ENCODE results near the gene OLFM2. TPM values are rescaled to one million over a fixed set of nuclear protein-coding genes. Genes with fewer than 3 reads are reported as not detected.

The OLFM2 gene
- total and polyA plus RNA-seq, 2 donors from 2014 or later = 2.1 to 5.4 TPM

DNA sequence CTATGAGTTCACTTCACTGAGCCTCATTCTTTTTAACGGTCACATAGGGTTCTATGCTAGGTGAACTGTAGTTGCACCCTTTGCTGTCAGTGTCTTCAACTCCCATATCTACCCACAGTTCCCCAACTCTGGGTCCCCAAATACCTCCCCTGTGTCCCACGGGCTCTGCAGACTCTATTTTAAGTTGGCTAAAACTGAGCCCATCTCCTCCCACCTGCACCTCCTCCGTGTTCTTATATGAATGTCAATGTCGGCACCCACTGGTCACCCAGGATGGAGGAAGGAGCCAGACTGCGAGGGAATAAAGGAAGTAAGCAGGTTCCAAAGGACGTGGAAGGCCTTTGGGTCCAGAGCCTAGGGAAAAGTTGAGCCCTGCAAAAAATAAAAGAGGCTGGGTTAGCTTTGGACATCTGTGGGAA lies 102.0 kb downstream of the OLFM2 start:
- H3K9ac ChIP-seq (ENCODE audit: low read length in 3 of 3) = peak overlapping the region in 1 of 3 donors; percentile 44
- peak overlapping the region; percentile 67 to 89 (median 76) for H3K4me3 ChIP-seq (ENCODE audit: low read length in 3 of 3)
- no peak for FAIRE-seq

DNA sequence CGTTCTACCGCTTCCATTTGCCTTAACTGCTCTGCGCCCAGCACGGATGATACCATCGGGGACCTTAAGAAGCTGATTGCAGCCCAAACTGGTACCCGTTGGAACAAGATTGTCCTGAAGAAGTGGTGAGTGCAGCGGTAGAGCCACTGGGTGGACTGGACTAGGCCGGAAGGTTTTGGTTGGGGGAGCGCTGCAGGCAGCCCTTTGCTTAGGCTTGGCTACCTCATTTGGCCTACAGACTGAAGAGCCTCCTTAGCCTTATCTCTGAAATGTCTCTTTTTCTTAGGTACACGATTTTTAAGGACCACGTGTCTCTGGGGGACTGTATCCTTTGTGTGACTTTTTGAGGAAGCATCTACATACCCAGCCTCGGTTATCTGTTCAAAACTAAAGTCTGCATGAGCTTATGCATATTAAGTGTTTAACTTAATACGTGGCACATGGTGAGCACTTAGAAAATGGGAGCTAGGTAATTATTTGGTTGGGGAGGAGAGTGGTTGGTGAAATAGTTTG lies 107.7 kb downstream of the OLFM2 start:
- intact Hi-C loops (cut with DNase I) = no loop called here
- Histone ChIP-seq H3K9ac (ENCODE audit: low read length in 3 of 3) (peak overlapping the region; percentile 47 to 91 (median 90)), H3K9me3 (ENCODE audit: control insufficient read depth in 2 of 3, insufficient read depth in 1 of 3, low read length in 3 of 3) (no peaks in the 10 kb centered on the region), H3K27ac (ENCODE audit: low read depth in 2 of 2, low read length in 2 of 2) (no peak overlapping the region), H3K36me3 (ENCODE audit: control insufficient read depth in 2 of 3, insufficient read depth in 3 of 3, low read length in 3 of 3) (peaks cover 0 to 5% (median 0%) of the 10 kb centered on the region in 3 donors), H3K4me3 (ENCODE audit: low read length in 3 of 3) (peak overlapping the region; percentile 86 to 96 (median 91)), H3K4me1 (ENCODE audit: control insufficient read depth in 2 of 3, insufficient read depth in 2 of 3, low read depth in 1 of 3, low read length in 3 of 3) (peaks cover 4 to 8% (median 4%) of the 10 kb centered on the region in 3 donors), H3K27me3 (ENCODE audit: control insufficient read depth, insufficient read depth, low read length) (no peaks in the 10 kb centered on the region)
- TF ChIP-seq, protein P1, sequence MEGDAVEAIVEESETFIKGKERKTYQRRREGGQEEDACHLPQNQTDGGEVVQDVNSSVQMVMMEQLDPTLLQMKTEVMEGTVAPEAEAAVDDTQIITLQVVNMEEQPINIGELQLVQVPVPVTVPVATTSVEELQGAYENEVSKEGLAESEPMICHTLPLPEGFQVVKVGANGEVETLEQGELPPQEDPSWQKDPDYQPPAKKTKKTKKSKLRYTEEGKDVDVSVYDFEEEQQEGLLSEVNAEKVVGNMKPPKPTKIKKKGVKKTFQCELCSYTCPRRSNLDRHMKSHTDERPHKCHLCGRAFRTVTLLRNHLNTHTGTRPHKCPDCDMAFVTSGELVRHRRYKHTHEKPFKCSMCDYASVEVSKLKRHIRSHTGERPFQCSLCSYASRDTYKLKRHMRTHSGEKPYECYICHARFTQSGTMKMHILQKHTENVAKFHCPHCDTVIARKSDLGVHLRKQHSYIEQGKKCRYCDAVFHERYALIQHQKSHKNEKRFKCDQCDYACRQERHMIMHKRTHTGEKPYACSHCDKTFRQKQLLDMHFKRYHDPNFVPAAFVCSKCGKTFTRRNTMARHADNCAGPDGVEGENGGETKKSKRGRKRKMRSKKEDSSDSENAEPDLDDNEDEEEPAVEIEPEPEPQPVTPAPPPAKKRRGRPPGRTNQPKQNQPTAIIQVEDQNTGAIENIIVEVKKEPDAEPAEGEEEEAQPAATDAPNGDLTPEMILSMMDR (IDR thresholded peaks at IDR 0.05; ENCODE audit: borderline replicate concordance, extremely low read depth, insufficient read depth) = no peak
- no peak for DNase-seq
- no peak for FAIRE-seq

More for the DNA sequence above, 102.0 kb downstream of the OLFM2 start:
- Histone ChIP-seq H3K4me1 (ENCODE audit: control insufficient read depth in 2 of 3, insufficient read depth in 2 of 3, low read depth in 1 of 3, low read length in 3 of 3) (peaks cover 0 to 10% (median 10%) of the 10 kb centered on the region in 3 donors), H3K27me3 (ENCODE audit: control insufficient read depth, insufficient read depth, low read length) (no peaks in the 10 kb centered on the region), H3K27ac (ENCODE audit: low read depth in 2 of 2, low read length in 2 of 2) (no peak overlapping the region), H3K9me3 (ENCODE audit: control insufficient read depth in 2 of 3, insufficient read depth in 1 of 3, low read length in 3 of 3) (no peaks in the 10 kb centered on the region), H3K36me3 (ENCODE audit: control insufficient read depth in 2 of 3, insufficient read depth in 3 of 3, low read length in 3 of 3) (peaks cover 2 to 12% (median 5%) of the 10 kb centered on the region in 3 donors)
- intact Hi-C loops (cut with DNase I) = no loop called here
- TF ChIP-seq, protein P1 (IDR thresholded peaks at IDR 0.05; ENCODE audit: borderline replicate concordance, extremely low read depth, insufficient read depth) = no peak
- DNase-seq = peak in 1 of 5 donors; percentile 51

DNA sequence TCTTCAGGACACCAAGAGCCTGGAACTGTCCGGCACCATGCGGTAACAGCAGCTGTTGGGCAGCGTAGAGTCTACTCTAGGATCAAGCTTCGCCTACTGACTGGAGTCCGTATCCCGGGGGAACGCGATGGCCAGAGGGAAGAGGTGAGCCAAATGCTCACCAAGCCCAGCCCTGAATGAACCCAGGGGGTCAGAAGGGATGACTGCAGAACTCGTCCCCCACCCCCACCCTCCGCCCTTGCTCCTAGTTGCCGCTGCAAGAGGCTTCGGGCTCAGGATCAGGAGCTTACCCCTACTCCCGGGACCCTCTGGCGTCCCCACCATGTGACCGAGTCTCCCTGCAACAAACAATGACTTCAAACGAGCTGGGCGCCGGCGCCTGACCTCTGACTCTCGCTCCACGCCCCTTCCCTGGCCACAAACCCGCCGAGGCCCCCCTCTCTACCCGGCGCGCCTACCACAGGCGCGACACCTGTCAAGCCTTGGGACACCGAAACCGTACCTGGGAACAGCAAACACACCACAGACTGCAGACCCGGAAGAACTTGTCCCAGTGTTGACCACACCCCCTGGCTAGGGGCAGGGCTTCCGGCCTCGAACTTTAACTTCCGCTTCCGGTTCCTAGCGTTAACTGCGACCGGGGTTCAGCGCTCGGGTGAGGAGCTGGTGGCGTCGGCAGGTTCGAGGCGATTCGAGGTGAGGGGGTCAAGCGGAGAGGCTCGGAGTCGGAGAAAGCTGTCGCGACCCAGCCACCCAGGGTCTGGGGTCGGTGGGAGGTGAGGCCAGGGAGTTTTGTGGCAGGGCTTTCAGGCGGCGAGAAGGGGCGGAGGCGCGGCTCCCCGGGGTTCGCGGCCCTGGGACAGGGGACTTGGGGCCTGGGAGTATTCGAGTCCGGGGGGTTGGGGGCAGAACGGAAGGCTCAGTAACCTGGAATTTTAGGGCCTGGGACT lies 108.8 kb downstream of the OLFM2 start, which contains the start of gene UBL5:
Gene UBL5 (plus strand): TSS at position 630 of the 950 bp plus-strand sequence. CDS start 420 bp downstream, outside the sequence.
- H3K36me3 ChIP-seq (ENCODE audit: control insufficient read depth in 2 of 3, insufficient read depth in 3 of 3, low read length in 3 of 3) = peaks cover 0 to 5% (median 0%) of the 10 kb centered on the region in 3 donors
- DNase-seq = peak; percentile 92 to 97 (median 94)
- H3K9ac ChIP-seq (ENCODE audit: low read length in 3 of 3) = peak within 1 kb of the TSS; percentile 47 to 91 (median 90)
- H3K4me1 ChIP-seq (ENCODE audit: control insufficient read depth in 2 of 3, insufficient read depth in 2 of 3, low read depth in 1 of 3, low read length in 3 of 3) = peaks cover 4 to 8% (median 4%) of the 10 kb centered on the region in 3 donors
- TF ChIP-seq, protein P1 (IDR thresholded peaks at IDR 0.05; ENCODE audit: borderline replicate concordance, extremely low read depth, insufficient read depth) = no peak
- FAIRE-seq = peak; percentile 33
- no peaks in the 10 kb centered on the region for H3K27me3 ChIP-seq (ENCODE audit: control insufficient read depth, insufficient read depth, low read length)
- intact Hi-C loops (cut with DNase I) = no loop called here
- peak within 1 kb of the TSS in 1 of 2 donors; percentile 49 for H3K27ac ChIP-seq (ENCODE audit: low read depth in 2 of 2, low read length in 2 of 2)
- peak within 1 kb of the TSS; percentile 86 to 96 (median 91) for H3K4me3 ChIP-seq (ENCODE audit: low read length in 3 of 3)
- H3K9me3 ChIP-seq (ENCODE audit: control insufficient read depth in 2 of 3, insufficient read depth in 1 of 3, low read length in 3 of 3) = no peaks in the 10 kb centered on the region
